Measurements from ENCODE around the gene RAMP1.

- no peak for TF ChIP-seq CTCF (IDR thresholded peaks at IDR 0.05; ENCODE audit: insufficient read depth, low read depth, low read length)
- no peak for TF ChIP-seq EZH2 (IDR thresholded peaks at IDR 0.05; ENCODE audit: insufficient read depth, low read length)
Observed at GRCh38 chr2:237859082-237859433, 365 bp upstream of the RAMP1 start.
